BLaER1 treated with 17β-estradiol and CSF1 and Interleukin-3, amounts not matched to agents 10 nM and 100 nM (cell line): ENCODE measurements around the gene PLXDC1.
A peak's percentile ranks its signal among the peaks of the same experiment; 100 is the strongest.

Source experiments
- H3K27ac ChIP-seq, 11 experiments: shearing (Covaris generic); formaldehyde crosslinking; 2 replicates each; pipeline ENCODE4 v1.8.1; 2022
- H3K27me3 ChIP-seq, 11 experiments: shearing (Covaris generic); formaldehyde crosslinking; 2 replicates each; pipeline ENCODE4 v1.8.1; 2022
- H3K36me3 ChIP-seq, 11 experiments: shearing (Covaris generic); formaldehyde crosslinking; 2 replicates each; pipeline ENCODE4 v1.8.1; 2022
- H3K4me1 ChIP-seq, 10 experiments: shearing (Covaris generic); formaldehyde crosslinking; 2 replicates each; pipeline ENCODE4 v1.8.1; 2022
- H3K4me2 ChIP-seq, 11 experiments: shearing (Covaris generic); formaldehyde crosslinking; 2 replicates each; pipeline ENCODE4 v1.8.1; 2022
- H3K4me3 ChIP-seq, 10 experiments: shearing (Covaris generic); formaldehyde crosslinking; 2 replicates each; pipeline ENCODE4 v1.8.1; 2022
- H3K9ac ChIP-seq, 11 experiments: shearing (Covaris generic); formaldehyde crosslinking; 2 replicates each; pipeline ENCODE4 v1.8.1; 2022
- H3K9me3 ChIP-seq, 11 experiments: shearing (Covaris generic); formaldehyde crosslinking; replicated peaks in 1 of 11; 2 replicates each; pipeline ENCODE4 v1.8.1; 2022
- H4K20me1 ChIP-seq, 11 experiments: shearing (Covaris generic); formaldehyde crosslinking; 2 replicates each; pipeline ENCODE4 v1.8.1; 2022
- Cebpa-rat ChIP-seq, 11 experiments: shearing (Covaris generic); IDR thresholded peaks; 2 replicates each; pipeline ENCODE4 v1.8.1; 2022

PLXDC1 gene

DNA sequence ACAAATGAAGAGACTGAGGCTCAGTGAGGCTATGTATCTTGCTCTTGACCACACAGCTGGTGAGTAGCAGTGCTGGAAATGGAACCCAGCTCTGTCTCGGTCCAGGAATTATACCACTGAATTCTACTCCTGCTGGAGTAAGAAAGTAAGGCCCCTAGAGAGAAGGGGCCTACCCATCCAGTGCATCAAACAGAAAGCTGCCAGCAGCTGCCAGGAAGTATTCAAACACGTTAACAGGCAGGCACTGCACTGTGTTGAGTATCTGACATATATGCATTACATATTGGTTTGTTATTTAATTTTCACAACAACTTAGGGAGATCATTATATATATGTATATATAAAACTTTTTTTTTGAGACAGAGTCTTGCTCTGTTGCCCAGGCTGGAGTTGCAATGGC is 10.5 kb upstream of the PLXDC1 start:
- H3K36me3 ChIP-seq: no peaks in the 10 kb centered on the region

DNA sequence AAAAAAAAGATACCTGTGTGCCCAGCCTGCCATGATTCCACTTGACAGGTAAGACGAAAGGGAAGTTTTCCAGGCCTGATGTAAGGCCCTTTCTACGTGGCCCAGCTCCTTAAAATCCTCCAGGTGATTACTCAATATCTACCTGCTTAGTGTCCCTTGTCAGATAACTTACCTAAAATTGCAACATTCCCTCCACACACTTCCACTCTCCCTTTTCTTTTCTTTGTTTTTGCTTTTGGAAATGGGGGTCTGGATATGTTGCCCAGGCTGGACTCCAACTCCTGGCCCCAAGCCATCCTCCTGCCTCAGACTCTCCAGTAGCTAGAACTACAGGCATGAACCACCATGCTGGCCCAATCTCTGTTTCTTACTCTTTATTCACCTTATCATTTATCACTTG is 7.2 kb upstream of the PLXDC1 start:
- no peak for TF ChIP-seq Cebpa-rat (IDR thresholded peaks at IDR 0.05)
- no peaks in the 10 kb centered on the region for H4K20me1 ChIP-seq
- no peak overlapping the region for H3K4me3 ChIP-seq
- peak overlapping the region in 3 of 11 experiments; percentile 7 to 26 (median 15); a peak in 2 of 22 replicates for H3K4me2 ChIP-seq
- no peaks in the 10 kb centered on the region for H3K9me3 ChIP-seq
- H3K9ac ChIP-seq: no peak overlapping the region
- H3K4me1 ChIP-seq: peaks cover 17 to 37% (median 29%) of the 10 kb centered on the region in 10 experiments
- H3K27me3 ChIP-seq: no peaks in the 10 kb centered on the region
- H3K27ac ChIP-seq: no peak overlapping the region
- no peaks in the 10 kb centered on the region for H3K36me3 ChIP-seq

More for the DNA sequence above, 10.5 kb upstream of the PLXDC1 start:
- peak overlapping the region in 4 of 11 experiments; percentile 7 to 31 (median 19); a peak in 4 of 22 replicates for H3K9ac ChIP-seq
- no peak for TF ChIP-seq Cebpa-rat (IDR thresholded peaks at IDR 0.05)
- H3K27ac ChIP-seq: peak overlapping the region in 8 of 11 experiments; percentile 33 to 85 (median 74); a peak in 16 of 22 replicates
- peak overlapping the region in 9 of 11 experiments; percentile 59 to 71 (median 65); a peak in 18 of 22 replicates for H3K4me2 ChIP-seq
- peaks cover 35 to 64% (median 59%) of the 10 kb centered on the region in 10 experiments for H3K4me1 ChIP-seq
- H3K9me3 ChIP-seq: no peaks in the 10 kb centered on the region
- H3K4me3 ChIP-seq: no peak overlapping the region
- H4K20me1 ChIP-seq: 0 out of 22 replicates have a peak, but pooled peaks cover 0 to 2% (median 0%) of the 10 kb centered on the region in 11 experiments
- peaks cover 17 to 27% (median 23%) of the 10 kb centered on the region in 11 experiments for H3K27me3 ChIP-seq

DNA sequence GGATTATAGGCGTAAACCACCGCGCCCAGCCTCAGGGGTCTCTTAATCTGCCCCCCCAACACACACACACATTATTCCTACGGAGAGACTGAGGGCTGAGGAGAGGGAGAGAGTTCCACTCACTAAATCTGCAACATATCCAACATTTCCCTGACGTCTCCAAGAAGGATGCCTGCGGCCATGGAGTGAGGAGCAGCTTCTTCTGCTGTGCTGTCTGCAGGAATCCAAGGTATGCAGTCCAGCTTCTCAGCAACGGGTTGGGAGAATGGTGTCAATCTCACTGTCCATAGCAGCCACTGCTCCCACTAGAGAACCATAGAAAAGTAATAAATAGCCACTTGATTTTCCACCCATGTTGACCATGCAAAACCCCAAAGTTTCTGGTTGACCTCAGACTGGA is 5.1 kb upstream of the PLXDC1 start:
- H3K27ac ChIP-seq: no peak overlapping the region

DNA sequence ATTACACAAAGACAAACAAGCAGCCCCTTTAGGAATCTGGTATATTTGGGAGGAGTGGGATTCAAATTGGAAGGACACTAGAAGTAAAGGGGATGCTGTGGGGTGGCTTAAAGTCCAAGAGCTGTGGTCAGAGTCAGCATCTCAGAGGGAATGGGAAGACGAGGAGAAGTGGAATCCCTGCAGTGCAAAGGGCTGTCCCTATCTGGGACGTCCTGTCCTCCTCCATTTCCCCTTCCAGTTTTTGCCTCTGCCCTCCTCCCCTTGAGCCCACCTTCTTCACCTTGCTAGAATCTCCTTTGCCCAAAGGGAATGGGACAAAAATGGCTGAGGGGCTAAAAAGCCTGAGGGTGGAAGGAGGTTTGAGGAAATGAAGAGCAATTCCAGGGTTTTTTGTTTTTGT is 4.2 kb upstream of the PLXDC1 start:
- H4K20me1 ChIP-seq: peaks cover 0 to 12% (median 0%) of the 10 kb centered on the region in 11 experiments; a peak in 9 of 22 replicates
- peaks cover 20 to 22% (median 21%) of the 10 kb centered on the region in 11 experiments for H3K27me3 ChIP-seq
- H3K27ac ChIP-seq: no peak overlapping the region
- H3K4me1 ChIP-seq: peaks cover 15 to 31% (median 23%) of the 10 kb centered on the region in 10 experiments
- TF ChIP-seq Cebpa-rat (IDR thresholded peaks at IDR 0.05): no peak
- H3K9ac ChIP-seq: no peak overlapping the region
- H3K4me3 ChIP-seq: no peak overlapping the region; a peak in 1 of 20 replicates
- H3K36me3 ChIP-seq: no peaks in the 10 kb centered on the region
- H3K4me2 ChIP-seq: peak overlapping the region in 3 of 11 experiments; percentile 86 to 96 (median 89); a peak in 2 of 22 replicates
- no peaks in the 10 kb centered on the region for H3K9me3 ChIP-seq

More for the DNA sequence above, 5.1 kb upstream of the PLXDC1 start:
- H3K4me3 ChIP-seq: no peak overlapping the region
- H3K36me3 ChIP-seq: no peaks in the 10 kb centered on the region
- H3K4me1 ChIP-seq: peaks cover 23 to 34% (median 28%) of the 10 kb centered on the region in 10 experiments
- H3K27me3 ChIP-seq: peaks cover 12 to 13% (median 13%) of the 10 kb centered on the region in 11 experiments
- H3K4me2 ChIP-seq: no peak overlapping the region
- peaks cover 0 to 9% (median 0%) of the 10 kb centered on the region in 11 experiments; a peak in 5 of 22 replicates for H4K20me1 ChIP-seq
- no peak for TF ChIP-seq Cebpa-rat (IDR thresholded peaks at IDR 0.05)
- no peak overlapping the region for H3K9ac ChIP-seq
- H3K9me3 ChIP-seq: no peaks in the 10 kb centered on the region

DNA sequence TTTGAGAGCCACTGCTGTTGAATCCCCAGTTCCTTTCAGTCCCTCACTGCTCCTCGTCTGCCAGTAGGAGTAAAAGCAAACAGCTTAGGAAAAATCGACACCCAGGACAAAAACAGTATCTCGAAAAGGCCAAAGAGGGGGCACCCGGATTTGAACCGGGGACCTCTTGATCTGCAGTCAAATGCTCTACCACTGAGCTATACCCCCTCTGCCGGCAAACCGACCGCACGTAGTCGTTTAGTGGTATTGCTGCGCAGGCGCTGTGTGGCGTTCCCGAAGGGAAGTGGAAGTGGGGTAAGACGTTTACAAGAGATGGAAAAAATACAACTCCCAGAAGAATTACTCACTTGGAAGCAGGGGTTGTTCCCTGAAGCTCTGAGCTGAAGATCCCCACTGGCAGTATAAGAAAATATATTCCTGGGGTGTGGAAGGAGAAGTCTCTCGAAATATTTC is 2.2 kb upstream of the PLXDC1 start:
- H3K9ac ChIP-seq: peak overlapping the region; percentile 73 to 90 (median 82)
- no peaks in the 10 kb centered on the region for H3K9me3 ChIP-seq
- H3K27ac ChIP-seq: peak overlapping the region; percentile 34 to 82 (median 77)
- no peaks in the 10 kb centered on the region for H3K36me3 ChIP-seq
- TF ChIP-seq Cebpa-rat (IDR thresholded peaks at IDR 0.05): no peak
- peak overlapping the region; percentile 70 to 96 (median 86) for H3K4me3 ChIP-seq
- peak overlapping the region; percentile 80 to 96 (median 91) for H3K4me2 ChIP-seq
- peaks cover 0 to 18% (median 0%) of the 10 kb centered on the region in 11 experiments; a peak in 9 of 22 replicates for H4K20me1 ChIP-seq
- H3K4me1 ChIP-seq: peaks cover 13 to 27% (median 20%) of the 10 kb centered on the region in 10 experiments
- peaks cover 39 to 42% (median 41%) of the 10 kb centered on the region in 11 experiments for H3K27me3 ChIP-seq

DNA sequence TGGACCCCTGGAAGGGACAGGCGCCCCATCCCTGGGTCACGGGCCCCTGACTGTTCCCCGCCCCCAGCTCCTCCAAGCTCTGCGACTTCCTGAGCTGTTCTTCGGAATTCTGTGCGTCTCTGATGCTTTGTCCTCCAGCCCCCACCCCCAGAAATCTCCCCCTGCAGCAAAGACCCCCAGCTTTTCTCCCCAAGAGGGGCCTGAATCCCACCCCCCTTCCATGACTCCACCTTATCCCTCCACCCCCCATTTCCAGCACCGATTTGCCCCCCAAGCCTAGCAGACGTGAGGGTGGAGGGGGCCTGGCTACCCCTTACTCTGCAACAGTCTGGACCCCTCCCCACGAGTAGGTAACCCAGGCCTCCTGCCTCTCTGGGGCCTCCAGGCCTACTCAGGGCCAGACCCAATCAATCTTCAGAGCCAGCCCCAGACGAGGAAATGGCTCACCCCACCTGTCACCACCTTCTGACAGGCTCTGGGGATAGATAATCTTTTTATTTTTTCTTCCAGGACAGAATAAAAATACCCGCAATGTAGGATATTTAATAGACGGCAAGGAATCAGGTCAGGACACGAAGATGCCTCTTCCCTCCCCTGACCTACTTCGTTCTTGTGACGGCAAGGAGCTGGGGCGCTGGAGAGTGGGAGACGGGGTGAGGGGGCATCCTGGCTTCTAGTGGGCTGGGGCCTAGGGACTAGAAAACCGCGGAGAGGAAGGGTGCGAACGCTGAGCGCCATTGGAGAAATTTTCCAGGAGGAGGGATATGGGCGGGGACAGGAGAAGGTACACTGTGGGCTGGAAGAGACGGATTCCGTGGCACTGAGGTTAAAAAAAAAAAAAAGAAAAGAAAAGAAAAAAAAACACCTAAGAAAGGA is 744 bp upstream of the PLXDC1 start:
- Histone ChIP-seq H3K4me3 (peak overlapping the region; percentile 70 to 96 (median 86)), H3K27me3 (peaks cover 39 to 43% (median 42%) of the 10 kb centered on the region in 11 experiments), H3K27ac (no peak overlapping the region), H3K36me3 (no peaks in the 10 kb centered on the region), H3K9ac (peak overlapping the region in 9 of 11 experiments; percentile 22 to 90 (median 82); a peak in 13 of 22 replicates), H4K20me1 (peaks cover 0 to 18% (median 0%) of the 10 kb centered on the region in 11 experiments; a peak in 9 of 22 replicates), H3K9me3 (no peaks in the 10 kb centered on the region), H3K4me1 (peaks cover 11 to 27% (median 20%) of the 10 kb centered on the region in 10 experiments), H3K4me2 (peak overlapping the region; percentile 80 to 96 (median 91))
- TF ChIP-seq Cebpa-rat (IDR thresholded peaks at IDR 0.05): no peak

DNA sequence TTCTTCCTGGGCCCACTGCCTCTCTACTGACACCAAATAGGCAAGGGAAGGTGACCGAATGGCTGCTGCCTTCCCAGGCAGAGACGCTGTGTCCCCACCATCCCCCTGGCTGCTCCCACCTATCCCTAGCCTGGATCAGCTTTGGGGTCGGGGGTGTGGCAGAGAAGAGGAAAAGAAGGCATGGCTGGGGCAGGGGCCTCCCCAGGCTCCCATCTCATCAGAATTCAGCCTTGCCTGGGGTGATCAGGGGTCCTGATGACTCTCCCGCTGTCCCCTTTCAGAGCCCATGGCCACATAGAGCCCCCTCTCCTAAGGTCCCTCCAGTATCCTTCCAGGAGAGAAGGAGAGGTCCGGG is 665 bp downstream of the PLXDC1 start:
- TF ChIP-seq Cebpa-rat (IDR thresholded peaks at IDR 0.05): no peak
- H3K4me2 ChIP-seq: peak overlapping the region; percentile 67 to 96 (median 76); a peak in 18 of 22 replicates
- no peaks in the 10 kb centered on the region for H3K9me3 ChIP-seq
- H3K36me3 ChIP-seq: no peaks in the 10 kb centered on the region
- no peak overlapping the region for H3K9ac ChIP-seq
- H3K4me1 ChIP-seq: peaks cover 11 to 27% (median 20%) of the 10 kb centered on the region in 10 experiments
- H3K27ac ChIP-seq: no peak overlapping the region
- peak overlapping the region in 8 of 10 experiments; percentile 38 to 86 (median 51); a peak in 10 of 20 replicates for H3K4me3 ChIP-seq
- peaks cover 39 to 43% (median 42%) of the 10 kb centered on the region in 11 experiments for H3K27me3 ChIP-seq
- peaks cover 0 to 18% (median 0%) of the 10 kb centered on the region in 11 experiments; a peak in 9 of 22 replicates for H4K20me1 ChIP-seq

DNA sequence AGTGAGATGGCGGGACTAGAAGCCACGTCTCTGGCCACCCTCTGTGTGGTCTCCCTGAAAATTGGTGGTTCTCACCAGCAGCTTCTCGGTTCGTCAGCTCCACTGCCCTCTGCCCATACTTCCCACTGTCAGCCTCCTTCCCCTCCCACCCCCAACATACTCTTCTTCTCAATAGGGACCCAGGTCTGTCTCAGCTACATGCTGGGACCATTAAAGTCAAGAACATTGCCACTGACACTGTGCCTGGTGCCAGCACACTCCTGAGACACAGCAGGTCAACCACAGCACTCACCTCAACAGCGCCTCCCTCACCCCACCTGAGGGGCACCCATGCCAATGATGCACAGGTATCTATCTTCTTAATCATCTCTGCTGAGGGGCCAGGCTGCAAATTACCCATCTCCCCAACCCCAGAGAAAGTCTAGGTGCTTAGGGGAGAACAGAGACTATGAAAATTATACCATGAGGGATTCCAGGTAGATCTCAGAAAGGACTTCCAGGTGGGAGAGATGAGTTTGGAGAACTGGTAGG is 1.3 kb downstream of the PLXDC1 start:
- Histone ChIP-seq H4K20me1 (peaks cover 0 to 18% (median 0%) of the 10 kb centered on the region in 11 experiments; a peak in 9 of 22 replicates), H3K4me2 (no peak overlapping the region), H3K4me3 (no peak overlapping the region)

More for the DNA sequence above, 1.3 kb downstream of the PLXDC1 start:
- Histone ChIP-seq H3K36me3 (no peaks in the 10 kb centered on the region), H3K9ac (no peak overlapping the region), H3K4me1 (peaks cover 11 to 25% (median 18%) of the 10 kb centered on the region in 10 experiments), H3K27ac (no peak overlapping the region), H3K9me3 (no peaks in the 10 kb centered on the region), H3K27me3 (peaks cover 39 to 43% (median 42%) of the 10 kb centered on the region in 11 experiments)
- TF ChIP-seq Cebpa-rat (IDR thresholded peaks at IDR 0.05): no peak
